NCI-H2196 treated with DMSO at 0.1 percent for 48 hours (cell line): ENCODE results near the gene FMO2.

Experiments used
- DNase-seq: peaks from one replicate; lab custom pipeline; 2025; ENCODE audit not compliant: unreplicated experiment; lab: John Stamatoyannopoulos, UW

The FMO2 gene, protein sequence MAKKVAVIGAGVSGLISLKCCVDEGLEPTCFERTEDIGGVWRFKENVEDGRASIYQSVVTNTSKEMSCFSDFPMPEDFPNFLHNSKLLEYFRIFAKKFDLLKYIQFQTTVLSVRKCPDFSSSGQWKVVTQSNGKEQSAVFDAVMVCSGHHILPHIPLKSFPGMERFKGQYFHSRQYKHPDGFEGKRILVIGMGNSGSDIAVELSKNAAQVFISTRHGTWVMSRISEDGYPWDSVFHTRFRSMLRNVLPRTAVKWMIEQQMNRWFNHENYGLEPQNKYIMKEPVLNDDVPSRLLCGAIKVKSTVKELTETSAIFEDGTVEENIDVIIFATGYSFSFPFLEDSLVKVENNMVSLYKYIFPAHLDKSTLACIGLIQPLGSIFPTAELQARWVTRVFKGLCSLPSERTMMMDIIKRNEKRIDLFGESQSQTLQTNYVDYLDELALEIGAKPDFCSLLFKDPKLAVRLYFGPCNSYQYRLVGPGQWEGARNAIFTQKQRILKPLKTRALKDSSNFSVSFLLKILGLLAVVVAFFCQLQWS

GRCh38 chr1:171185091-171185490 lies at the start of gene FMO2:
Gene FMO2, plus strand, starts transcription at chr1:171185300. Its CDS starts 414 bp downstream, at chr1:171185714.
- DNase-seq: no peak

- DNase-seq: no peak
Observed at GRCh38 chr1:171137580-171137979, 47.5 kb upstream of the FMO2 start.

GRCh38 chr1:171138980-171139379 lies 46.1 kb upstream of the FMO2 start:
- DNase-seq: no peak

GRCh38 chr1:171139890-171140289 lies 45.2 kb upstream of the FMO2 start:
- no peak for DNase-seq

DNA sequence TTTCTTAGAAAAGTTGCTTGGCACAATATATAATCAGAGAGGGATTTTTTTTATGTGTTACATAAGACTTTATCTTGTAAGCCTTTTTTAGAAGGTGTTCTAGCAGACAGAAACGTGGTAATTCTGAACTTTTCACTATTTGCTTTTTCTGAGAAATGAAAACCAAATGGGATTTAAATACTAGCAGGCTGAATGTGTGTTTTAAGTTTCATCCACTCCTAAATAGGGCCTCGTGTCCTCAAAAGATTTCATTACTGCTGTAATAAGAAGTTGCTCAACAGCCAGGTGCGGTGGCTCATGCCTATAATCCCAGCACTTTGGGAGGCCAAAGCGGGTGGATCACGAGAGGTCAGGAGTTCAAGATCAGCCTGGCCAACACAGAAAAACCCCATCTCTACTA lies 44.7 kb upstream of the FMO2 start:
- no peak for DNase-seq

- DNase-seq: no peak
Observed at GRCh38 chr1:171140956-171141687, 44.0 kb upstream of the FMO2 start.

DNA sequence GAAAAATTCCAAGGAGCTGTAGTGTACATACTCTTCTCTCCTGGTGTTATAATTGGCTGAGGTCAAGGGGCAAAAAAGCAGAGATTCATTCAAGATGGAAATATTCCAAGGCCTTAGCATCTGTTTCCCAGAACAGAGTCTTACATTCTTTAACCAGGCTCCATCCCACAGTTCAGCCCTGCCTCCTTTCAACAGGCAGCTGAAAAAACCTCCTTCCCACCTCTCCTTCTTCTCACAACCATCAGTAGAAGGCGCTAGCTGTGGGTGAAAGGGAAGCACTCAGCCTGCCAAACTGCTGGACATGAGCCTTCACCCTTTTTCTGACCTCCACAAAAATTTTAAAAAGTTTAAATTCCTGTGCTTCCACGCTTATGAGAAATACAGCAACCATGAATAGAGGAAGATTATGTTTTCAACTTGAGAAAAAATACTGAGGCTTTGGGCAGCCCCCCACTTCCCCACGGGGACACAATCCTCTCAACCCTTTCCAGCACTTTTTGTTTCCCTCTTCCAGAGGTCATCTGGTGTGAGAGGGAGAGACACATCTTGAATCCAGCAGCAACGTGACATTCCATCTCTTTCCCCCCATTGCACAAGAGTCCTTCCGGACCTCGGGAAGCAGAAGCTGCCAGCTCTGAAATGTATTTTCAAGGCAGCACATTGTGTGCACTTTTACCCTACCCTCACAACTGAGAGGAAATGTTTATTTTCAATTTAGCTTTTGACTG lies 43.2 kb upstream of the FMO2 start:
- no peak for DNase-seq

DNA sequence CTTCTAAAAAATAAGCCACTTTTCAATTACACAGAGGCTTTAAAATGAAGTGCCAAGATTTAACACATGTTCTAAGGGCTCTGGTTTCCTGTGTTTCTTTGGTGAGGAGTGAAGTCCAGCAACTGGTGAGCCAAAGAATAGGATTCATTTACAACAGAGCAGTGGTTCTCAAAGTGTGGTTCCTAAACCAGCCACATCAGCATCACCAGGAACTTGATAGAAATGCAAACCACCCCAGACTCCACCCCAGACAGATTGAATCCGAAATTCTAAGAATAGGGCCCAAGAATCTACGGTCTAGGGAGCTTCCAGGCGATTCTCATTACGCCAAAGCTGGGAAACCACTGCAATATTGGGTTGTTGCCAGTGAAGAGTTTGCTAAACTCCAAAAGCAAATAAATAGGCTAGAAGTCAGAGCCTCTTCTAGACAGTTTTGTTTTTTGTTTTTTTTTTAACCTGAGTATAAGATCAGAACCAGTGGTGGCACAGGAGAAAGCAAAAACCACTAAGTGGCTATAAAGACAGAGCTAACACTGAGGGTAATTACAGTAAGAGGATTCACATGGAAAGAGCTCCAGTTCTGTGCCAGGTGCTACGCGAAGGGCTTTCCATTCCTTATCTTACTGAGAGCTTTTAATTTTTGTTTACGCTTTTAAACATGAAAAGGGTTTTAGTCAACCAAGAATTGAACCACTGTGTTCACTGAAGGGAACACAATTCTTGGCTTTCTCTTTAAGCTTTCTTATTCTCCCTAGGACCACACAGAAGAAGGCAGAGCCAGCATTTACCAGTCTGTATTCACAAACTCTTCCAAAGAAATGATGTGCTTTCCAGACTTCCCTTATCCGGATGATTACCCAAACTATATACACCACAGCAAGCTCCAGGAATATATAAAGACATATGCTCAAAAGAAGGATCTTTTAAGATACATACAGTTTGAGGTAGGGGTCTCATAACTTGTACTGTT lies 42.4 kb upstream of the FMO2 start:
- no peak for DNase-seq

DNA sequence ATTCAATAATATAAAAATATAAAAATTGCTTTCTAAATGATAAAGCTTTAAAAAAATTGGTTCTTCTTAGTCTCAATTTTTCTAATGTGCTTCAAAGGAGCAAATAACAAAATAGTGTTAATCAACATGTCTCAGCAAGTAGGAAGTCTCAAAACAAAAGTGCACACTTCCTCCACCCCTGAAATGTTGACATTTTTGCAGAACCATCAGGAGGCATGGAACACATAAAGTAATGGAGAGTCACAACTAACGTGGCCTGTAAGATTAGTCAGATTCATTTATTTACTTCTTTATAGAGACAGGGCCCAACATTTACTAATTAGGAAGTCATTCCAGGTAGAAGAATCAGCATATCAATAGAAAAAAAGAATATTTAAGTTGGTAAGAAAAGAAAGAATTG lies 34.9 kb upstream of the FMO2 start:
- DNase-seq: no peak

- DNase-seq: no peak
Observed at GRCh38 chr1:171152549-171152948, 32.6 kb upstream of the FMO2 start.

GRCh38 chr1:171155484-171155883 lies 29.6 kb upstream of the FMO2 start:
- no peak for DNase-seq

DNA sequence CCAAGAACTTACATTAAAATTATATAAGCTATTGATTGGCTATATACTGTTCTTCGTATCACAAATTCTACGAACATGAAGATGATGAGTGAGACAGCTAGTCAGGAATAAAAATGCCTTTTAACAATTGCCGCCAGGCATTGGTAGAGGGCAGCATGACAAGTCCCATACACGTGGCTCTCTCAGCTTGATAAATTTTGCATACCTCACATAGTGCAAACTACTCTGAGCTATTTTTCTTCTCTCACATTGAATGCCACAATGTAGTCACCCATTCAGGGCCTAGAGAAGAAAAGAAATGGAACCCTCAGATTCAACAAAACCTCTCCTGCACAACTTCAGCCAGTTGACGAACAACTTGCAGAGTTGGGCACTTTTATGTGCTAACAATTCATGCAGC lies 27.0 kb upstream of the FMO2 start:
- DNase-seq: no peak

DNA sequence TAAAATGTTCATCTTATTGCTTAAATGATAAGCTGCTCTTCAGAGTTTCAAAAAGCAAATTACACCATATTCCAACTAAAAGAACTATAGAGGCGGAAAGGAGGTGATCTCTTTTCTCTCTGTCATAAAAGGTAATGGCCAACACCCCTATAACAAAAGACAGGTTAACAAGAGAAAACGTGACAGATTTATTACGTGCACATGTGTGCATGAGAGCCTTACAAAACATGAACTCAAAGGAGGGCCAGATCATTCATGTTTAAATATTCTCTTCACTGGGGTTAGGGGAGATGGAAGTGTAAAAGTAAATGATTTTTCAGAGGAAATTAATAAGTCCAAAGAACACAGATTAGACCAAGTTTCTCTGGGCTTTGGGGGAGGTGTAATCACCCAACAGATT lies 26.5 kb upstream of the FMO2 start:
- no peak for DNase-seq

DNA sequence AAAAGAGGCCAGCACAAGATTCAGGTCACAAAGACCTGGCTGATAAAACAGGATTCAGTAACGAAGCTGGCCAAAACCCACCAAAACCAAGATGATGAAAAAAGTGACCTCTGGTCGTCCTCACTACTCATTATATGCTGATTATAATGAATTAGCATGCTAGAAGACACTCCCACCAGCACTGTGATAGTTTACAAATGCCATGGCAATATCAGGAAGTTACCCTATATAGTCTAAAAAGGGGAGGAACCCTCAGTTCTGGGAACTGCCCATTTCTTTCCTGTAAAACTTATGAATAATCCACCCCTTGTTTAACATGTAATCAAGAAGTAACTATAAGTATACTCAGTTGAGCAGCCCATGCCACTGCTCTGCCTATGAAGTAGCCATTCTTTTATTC lies 26.0 kb upstream of the FMO2 start:
- DNase-seq: no peak

DNA sequence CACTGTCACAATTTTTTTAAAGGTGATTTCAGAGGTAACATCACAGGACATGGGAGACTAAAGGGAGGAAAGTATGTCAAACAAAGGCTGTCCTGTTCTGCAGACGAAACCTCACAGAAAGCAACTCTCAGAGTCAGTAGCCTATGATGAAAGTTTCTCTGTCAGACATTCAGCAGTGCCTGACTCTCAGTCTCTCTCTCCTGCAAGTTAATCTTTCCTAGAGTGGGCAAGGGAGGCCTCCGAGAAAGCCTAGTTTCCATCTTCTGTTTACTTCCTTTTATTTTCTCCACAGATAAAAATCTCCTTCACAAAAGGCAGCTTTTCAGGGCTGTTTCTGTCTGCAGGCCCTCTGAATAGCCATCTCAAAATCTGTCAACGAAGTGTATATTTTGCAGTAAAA lies 24.9 kb upstream of the FMO2 start:
- no peak for DNase-seq

- no peak for DNase-seq
Observed at GRCh38 chr1:171160639-171161354, 24.3 kb upstream of the FMO2 start.

DNA sequence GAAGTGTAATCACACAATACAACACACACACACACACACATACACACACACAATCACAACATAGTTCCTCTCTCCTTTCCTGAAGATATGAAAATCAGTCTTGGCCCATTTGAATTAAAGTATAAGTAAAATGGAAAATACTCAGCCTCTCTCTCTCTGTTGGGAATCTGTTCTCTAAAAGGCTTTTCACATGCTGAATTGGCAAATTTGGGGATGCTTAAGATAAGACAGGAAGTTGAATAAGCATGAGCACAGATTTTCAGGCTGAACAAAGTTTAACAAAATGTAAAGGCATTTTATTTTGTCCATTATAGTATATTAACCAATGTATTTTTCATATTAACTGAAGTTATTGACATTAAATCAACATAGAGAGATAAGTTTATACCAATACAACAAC lies 23.7 kb upstream of the FMO2 start:
- DNase-seq: no peak

GRCh38 chr1:171166361-171166760 lies 18.7 kb upstream of the FMO2 start:
- no peak for DNase-seq

GRCh38 chr1:171167785-171168184 lies 17.3 kb upstream of the FMO2 start:
- DNase-seq: no peak

DNA sequence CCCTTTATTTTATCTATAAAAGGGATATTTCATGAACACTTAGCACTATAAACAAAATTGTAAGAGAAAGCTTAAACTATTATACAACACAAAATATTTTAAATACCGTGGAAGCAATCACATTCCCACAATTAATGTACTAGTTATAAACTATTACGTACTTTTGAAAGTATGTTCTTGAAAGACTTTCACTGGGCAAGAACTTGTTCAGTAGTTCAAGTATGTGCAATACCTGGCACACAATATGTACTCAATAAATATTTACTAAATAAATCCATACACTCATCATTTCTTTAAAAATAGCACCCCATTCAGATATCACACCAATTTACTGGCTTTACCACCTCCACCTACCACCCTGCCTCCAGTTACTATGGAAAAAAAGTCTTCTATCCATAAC lies 12.6 kb upstream of the FMO2 start:
- DNase-seq: no peak
